Measurements from ENCODE around the gene OR51S1.
"Not testable (repeated sequence)": the region's sequence is repeated elsewhere in the genome, so short reads cannot be mapped to it uniquely, and the experiment has no call there.

Gene OR51S1

DNA sequence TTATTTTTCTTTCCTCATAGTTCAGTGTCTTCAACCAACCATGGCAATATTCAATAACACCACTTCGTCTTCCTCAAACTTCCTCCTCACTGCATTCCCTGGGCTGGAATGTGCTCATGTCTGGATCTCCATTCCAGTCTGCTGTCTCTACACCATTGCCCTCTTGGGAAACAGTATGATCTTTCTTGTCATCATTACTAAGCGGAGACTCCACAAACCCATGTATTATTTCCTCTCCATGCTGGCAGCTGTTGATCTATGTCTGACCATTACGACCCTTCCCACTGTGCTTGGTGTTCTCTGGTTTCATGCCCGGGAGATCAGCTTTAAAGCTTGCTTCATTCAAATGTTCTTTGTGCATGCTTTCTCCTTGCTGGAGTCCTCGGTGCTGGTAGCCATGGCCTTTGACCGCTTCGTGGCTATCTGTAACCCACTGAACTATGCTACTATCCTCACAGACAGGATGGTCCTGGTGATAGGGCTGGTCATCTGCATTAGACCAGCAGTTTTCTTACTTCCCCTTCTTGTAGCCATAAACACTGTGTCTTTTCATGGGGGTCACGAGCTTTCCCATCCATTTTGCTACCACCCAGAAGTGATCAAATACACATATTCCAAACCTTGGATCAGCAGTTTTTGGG lies 33.0 kb upstream of the OR51S1 start, which contains the start of gene OR51T1:
Gene OR51T1 (plus strand): TSS at position 41 of the 641 bp plus-strand sequence. CDS start 0 bp downstream, at position 41.
- H3K27ac ChIP-seq: no peak within 1 kb of the TSS
- TF ChIP-seq, protein P1, sequence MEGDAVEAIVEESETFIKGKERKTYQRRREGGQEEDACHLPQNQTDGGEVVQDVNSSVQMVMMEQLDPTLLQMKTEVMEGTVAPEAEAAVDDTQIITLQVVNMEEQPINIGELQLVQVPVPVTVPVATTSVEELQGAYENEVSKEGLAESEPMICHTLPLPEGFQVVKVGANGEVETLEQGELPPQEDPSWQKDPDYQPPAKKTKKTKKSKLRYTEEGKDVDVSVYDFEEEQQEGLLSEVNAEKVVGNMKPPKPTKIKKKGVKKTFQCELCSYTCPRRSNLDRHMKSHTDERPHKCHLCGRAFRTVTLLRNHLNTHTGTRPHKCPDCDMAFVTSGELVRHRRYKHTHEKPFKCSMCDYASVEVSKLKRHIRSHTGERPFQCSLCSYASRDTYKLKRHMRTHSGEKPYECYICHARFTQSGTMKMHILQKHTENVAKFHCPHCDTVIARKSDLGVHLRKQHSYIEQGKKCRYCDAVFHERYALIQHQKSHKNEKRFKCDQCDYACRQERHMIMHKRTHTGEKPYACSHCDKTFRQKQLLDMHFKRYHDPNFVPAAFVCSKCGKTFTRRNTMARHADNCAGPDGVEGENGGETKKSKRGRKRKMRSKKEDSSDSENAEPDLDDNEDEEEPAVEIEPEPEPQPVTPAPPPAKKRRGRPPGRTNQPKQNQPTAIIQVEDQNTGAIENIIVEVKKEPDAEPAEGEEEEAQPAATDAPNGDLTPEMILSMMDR (conservative IDR thresholded peaks at IDR 0.05): no peak
- TF ChIP-seq ZFX (IDR thresholded peaks at IDR 0.05): no peak

DNA sequence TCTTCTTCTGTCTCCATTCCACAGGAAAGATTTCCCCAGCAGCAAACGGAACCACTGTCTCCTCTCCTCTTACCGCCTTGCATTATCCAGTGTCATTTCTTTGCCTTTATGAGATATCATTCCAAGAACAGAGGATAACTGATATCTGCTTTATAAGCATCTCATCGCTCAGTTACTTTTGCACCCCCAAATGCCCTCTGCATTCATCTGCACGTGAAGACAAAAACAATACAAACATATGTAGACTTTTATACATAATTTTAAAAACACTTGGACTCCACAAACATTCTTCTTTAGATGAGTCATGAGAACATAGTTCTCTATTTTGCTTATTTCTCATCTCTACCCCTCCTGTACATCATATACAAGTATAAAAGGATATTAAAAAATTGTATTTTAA lies 32.2 kb upstream of the OR51S1 start:
- TF ChIP-seq, protein P1 (conservative IDR thresholded peaks at IDR 0.05): no peak
- no peak overlapping the region for H3K27ac ChIP-seq

DNA sequence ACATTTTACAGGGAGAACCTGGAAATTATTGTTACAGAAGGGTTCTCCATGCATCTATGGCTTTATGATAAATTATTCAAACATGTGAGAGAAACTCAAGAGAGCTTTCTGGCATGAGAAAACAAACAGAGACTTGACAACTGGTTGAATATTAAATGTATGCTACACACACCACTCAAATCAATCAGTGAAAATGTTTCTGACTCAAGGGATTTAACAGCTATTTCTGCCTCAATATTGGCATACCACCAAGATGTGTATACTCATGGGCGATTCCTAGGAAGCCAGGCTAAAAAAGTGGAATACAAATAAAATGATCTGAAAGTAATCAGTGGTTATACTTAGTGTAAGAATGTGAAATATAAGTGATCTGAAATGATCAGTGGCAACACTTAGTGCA lies 16.8 kb upstream of the OR51S1 start:
- no peak overlapping the region for H3K27ac ChIP-seq

DNA sequence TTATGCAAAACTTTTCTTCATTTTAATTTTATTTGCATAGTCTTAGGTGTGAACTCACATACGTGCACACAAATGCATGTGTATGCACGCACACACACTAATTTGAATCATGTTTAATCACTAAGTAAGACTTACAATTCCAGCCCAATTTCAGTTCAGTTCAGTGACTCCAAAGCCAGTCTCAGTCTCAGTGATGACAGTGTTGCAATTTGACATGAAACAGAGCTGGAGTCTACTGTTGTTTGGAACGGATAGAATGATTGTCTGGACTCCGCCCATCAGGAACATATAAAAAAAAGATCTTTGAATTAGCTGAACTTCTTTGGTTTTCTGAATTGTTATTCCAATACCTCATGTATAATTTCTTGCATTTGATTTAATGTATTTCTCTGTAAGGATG lies 14.9 kb upstream of the OR51S1 start:
- no peak for TF ChIP-seq ZFX (IDR thresholded peaks at IDR 0.05)
- TF ChIP-seq, protein P1 (conservative IDR thresholded peaks at IDR 0.05): no peak
- H3K27ac ChIP-seq: no peak overlapping the region

More for the DNA sequence above, 16.8 kb upstream of the OR51S1 start:
- no peak for TF ChIP-seq ZFX (IDR thresholded peaks at IDR 0.05)
- TF ChIP-seq, protein P1 (conservative IDR thresholded peaks at IDR 0.05): no peak

DNA sequence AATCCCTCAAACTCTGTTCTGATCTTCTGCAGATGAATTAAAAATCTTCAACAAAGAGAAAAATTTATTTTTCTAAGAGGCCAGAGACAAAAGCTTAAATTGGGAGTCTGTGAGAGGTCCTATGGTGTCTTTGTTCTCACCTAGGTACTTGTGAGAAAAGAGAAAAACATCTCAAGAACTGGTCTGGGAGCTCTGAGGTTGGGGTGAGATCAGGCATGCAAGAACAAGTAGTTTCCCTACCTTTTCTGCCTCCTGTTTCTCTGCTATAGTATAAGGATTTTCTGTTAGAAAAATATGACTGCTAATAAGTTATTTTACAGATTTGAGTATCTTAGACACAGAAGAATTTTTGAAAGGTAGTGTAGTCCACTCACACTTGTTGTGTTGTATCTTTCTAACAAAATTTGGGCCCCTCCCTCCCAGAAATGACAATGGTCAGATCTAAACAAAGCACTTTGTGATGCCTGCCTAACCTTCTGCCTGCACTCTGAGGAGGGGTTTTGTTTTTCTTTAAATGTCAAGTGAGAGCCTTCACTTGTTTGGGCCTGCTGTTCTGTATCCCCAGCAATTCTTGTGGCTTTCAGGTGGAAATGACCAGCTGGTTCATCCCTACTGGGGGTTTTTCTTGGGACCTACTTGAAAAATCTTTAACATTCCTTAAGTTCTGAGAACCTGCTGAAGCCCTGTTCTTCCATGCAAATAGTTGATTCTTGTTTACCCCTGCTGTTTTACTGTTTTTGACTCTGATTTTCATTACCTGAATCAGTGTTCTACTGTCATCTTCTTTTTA lies 13.6 kb upstream of the OR51S1 start:
- no peak for TF ChIP-seq ZFX (IDR thresholded peaks at IDR 0.05)
- TF ChIP-seq, protein P1 (conservative IDR thresholded peaks at IDR 0.05): no peak
- no peak overlapping the region for H3K27ac ChIP-seq

DNA sequence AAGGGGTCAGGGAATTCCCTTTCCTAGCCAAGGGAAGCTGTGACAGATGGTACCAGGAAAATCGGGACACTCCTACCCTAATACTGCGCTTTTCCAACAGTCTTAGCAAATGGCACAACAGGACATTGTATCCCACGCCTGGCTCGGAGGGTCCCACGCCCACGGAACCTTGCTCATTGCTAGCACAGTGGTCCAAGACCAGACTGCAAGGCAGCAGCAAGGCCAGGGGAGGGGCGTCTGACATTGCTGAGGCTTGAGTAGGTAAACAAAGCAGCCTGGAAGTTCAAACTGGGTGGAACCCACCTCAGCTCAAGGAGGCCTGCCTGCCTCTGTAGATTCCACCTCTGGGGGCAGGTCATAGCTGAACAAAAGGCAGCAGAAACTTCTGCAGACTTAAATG lies 5.3 kb upstream of the OR51S1 start:
- not testable (repeated sequence) for H3K27ac ChIP-seq

DNA sequence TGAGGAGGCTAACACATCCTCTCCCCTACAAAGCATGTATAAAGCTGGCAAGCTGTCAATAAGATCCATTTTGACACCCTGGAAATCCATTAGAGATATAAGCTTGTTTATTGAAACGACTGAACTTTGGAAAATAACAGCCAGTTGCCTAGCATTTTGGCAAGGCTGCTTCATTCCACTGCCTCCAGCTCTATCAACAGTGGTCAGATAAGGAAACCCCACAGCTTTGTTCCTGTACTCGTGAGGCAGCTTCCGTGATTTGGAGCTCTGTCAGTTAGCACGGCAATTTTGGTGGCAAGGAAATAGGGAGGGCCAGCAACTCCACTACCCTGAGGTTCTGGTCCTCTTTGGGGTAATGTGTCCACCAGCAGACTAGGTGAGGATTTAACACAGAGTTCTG lies 2.0 kb upstream of the OR51S1 start:
- no peak for TF ChIP-seq ZFX (IDR thresholded peaks at IDR 0.05)
- TF ChIP-seq, protein P1 (conservative IDR thresholded peaks at IDR 0.05): no peak
- H3K27ac ChIP-seq: no peak overlapping the region

Measured in C4-2B (cell line).